Frontal cortex (tissue), 4 donors: ENCODE data around the gene LGI2. TPM values are rescaled to one million over a fixed set of nuclear protein-coding genes. Genes with fewer than 3 reads are reported as not detected.

Source experiments
- DNase-seq, 2 donors: peaks; one replicate each; pipeline ENCODE4 v3.0.0; 2012; ENCODE audit warnings: low spot score in 2 of 2
- FAIRE-seq: peaks from 2 replicates; lab custom pipeline; 2012; peaks lifted over from hg19 to GRCh38; lab: Jason Lieb, UNC
- total RNA-seq: library from RNA; depleted of rRNA; stranded (reverse); fragments of >200 nt; gene quantifications from one replicate; pipeline ENCODE4 v1.2.3, GENCODE V29; 2014
- donor health status: control.
- donor health status: control.
- donor health status: control.

The LGI2 gene
- total RNA-seq, 1 donor from 2014 or later: 2.0 TPM

DNA sequence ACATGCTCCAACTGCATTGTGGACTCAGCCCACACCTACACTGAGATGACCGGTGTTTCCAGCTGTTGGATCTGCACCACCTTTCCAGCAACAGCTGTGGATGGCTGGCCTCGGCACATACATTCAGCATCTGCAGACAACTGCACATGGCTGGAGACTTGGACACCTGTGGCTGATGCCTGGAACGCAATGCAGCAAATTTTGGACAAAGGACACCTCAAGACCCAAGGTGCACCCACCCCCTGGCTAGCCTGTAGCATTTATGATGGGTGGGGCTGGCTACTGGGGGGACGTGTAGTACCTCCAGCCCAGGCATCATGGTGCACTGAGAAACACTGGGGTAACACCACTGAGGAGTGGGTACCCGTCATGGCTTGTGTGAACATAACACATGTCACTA is 60.6 kb downstream of the LGI2 start:
- DNase-seq (no peak), FAIRE-seq (no peak)

DNA sequence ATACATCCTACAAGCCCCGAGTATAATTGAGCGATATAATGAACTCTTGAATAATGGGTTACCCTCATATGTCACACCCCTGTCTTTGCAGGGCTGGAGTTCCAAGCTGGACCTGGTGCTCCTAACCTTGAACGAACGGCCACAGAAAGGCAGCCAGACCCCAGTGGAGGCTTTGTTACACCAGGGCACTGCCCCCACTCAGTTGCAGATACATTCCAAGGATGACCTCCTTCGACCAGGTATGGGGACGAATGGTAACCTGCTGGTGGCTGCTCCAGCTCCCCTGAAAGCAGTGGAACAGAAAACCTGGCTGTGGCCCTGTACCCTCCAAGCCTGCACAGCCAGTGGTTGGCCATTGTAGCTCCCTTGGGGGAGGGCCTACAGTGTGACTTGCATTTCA is 61.3 kb downstream of the LGI2 start:
- FAIRE-seq (no peak), DNase-seq (no peak)

DNA sequence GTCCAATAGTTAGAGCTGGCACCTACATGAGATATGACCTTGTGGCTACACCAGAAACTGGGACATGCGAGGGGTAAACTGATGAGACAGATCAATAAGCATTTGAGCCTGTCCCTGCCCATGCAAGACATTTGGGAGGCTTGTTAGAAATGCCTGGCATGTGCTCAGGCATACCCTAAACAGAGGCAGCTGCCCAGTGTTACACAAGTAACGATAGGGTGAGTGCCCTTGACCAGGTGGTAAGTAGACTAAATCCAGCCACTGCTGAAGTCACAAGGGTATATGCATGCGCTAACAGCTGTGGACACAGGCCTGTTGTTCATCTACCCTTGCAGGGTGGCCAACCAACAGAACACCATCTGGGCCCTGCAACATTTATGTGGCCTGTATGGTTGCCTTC is 61.8 kb downstream of the LGI2 start:
- DNase-seq (no peak), FAIRE-seq (no peak)

DNA sequence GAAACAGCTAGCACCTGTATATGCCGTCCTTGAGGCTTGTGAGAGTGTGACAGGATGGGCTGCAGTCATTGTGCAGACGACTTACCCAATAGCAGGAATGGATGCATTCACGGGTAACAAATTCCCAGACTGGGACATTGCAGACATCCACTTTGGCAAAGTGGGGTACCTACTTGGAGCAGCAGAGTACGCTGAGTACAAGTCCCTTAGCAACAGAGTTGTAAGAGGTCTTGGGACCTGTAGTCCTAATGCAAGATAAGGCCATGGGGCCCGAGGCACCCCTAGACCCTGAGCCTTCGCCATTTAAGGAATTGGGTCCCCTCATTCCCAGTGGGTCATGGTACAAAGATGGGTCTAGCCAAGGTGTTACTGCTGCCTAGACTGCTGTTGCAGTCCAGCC is 62.5 kb downstream of the LGI2 start:
- FAIRE-seq (no peak), DNase-seq (no peak)

DNA sequence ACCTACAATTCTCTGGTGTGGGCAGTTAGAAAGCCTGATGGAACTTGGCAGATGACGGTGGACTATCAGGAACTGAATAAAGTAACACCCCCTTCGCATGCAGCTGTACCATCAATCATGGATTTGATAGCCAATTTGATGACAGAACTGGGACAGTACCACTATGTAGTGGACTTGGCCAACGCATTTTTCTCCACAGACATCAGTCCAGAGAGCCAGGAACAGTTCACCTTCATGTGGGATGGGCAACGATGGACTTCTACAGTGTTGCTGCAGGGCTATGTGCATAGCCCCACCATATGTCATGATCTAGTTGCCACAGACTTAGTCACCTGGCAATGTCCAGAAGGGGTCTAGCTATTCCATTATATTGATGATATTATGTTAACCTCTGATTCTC is 63.4 kb downstream of the LGI2 start:
- no peak for FAIRE-seq

DNA sequence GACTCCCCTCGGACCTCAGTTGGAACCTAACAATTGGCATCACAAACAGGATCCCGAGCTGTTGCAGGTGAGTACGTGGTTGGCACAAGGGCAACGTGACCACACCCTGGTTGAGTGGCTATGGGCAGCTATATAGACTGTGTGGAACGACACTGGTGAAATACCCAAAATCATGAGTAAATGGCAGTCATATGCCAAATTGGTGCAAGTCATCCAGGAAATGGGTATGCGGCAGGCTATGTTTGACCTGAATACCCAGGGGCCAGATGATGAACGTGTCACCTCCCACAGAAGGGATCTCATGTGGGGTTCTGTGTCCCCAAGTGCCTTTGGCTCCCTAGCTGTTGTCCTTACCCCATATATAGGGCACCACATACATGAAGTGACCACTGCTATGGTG is 64.7 kb downstream of the LGI2 start:
- DNase-seq (no peak), FAIRE-seq (no peak)

More for the DNA sequence above, 63.4 kb downstream of the LGI2 start:
- DNase-seq: no peak

DNA sequence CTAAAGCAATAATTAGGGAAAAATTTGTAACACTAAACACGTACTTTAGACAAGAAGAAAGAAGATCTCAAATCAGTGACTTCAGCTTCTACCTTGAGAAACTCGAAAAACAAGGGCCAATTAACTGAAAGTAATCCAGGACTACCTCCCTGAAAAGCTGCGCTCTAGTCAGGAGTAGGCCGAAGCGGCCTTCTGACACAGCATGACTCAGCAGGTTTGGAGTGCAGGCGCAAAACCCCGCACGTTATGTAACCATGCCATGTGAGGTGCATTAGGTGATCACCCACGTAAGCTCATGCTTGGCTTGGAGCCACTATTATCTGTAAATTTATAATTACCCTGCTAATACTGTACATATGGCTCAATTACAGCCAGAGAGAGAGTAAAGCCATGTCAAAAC is 65.1 kb downstream of the LGI2 start:
- FAIRE-seq: no peak
- DNase-seq: no peak

DNA sequence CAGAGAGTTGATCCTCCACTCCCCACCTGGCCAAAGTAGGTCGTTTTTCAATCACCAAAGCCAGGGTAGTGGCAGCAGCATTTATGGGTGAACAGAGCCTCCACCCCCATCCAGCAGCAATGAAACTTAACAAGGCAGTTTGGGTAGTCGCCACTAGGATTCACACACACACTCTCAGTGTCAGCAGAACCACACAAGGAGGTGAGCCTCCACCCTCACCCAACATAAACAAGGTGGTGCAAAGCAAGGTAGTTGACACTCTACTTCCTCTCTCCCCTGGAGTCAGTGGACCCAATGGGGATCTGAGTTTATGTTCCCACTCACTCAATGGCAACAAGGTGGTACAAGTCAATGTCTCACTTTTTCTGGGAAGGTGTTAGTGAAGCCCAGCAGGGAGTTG is 67.5 kb downstream of the LGI2 start:
- no peak for FAIRE-seq
- DNase-seq: no peak

DNA sequence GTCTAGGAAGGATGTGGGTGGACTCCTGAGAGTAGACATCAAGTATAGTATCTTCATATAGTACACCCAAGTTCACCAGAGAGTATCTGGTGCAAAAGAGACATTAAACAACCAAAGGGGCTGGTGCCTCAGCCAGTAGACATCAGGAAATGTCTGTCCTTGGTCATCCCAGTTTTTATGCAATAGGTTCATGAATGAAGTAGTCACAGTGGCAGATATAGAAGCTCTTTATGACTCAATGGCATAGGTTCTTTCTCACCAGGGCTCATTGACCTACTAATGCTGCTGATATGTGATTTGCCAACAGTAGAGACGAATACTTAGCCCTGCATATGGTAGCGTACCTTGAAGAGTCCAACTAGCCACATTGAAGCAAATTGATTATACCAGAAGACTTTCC is 72.9 kb downstream of the LGI2 start:
- DNase-seq: no peak
- FAIRE-seq: no peak

DNA sequence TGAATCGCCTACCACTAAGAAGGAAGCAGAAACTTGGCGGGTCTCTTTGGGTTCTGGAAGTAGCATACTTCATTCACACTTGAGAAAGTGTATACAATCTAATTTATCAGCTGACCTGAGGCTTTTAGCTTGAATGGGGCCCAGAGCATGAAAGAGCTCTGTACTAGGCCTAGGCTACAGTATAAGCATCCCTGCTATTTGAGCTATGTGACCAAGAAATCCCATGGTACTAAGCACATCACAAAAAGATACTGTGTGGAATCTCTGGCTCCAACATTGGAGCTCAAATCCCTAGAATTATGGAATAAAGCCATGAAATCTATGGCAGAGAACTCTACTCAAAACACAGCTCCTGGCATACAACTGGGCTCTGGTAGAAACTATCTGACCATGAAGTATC is 74.0 kb downstream of the LGI2 start:
- DNase-seq (no peak), FAIRE-seq (no peak)

DNA sequence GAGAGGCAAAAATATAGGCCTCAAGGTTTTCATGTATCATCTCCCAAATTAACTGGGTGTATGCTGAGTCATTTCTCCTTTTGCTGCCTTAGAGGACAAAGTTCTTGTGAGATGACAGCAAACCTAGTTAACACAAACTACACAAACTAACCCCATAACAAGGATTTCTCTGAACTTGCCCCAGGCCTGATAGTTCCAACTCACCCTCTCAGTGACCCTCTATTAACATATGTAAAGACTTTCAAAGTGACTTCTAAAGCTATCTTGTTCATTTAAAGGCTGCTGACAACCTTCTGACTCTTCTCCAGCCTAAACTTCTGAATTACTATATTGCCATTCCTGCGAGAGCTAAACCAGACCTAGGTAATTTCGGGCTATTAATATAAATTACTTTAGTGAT is 74.7 kb downstream of the LGI2 start:
- DNase-seq (no peak), FAIRE-seq (no peak)

DNA sequence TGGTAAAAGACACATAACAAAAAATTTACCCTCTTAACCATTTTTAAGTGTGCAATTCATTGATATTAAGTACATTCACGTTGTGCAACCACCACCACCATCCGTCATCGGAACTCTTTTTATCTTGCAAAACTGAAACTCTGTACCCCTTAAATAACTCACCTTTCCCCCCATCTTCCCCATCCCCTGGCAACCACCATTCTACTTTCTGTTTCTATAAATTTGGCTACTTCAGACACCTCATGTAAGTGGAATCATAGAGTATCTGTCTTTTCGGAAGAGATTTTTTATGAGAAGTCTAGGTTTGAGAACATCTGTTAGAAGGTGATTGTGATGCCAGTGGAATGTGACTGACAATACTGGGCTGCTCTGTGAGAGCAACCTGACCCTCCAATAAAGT is 78.1 kb downstream of the LGI2 start:
- FAIRE-seq (no peak), DNase-seq (no peak)

DNA sequence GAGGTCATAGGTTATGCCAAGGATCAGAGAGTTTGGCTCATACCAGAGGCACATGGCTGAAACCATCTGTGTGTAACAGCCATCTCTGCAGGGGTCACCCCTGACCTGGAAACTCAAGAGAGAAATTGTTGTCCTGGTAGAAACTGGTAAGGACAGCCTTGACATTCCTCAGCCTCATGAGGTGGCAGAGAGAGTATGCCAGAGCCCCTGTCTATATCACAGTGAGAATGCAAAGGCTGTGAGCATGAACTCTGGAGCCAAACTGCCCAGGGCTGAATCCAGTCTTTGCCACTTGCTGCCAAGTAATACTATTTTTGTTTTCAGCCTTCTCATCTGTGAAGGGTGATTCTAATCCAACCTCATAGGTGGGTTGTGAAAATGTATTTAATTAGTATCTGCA is 80.8 kb downstream of the LGI2 start:
- no peak for FAIRE-seq
- no peak for DNase-seq

Other genes with a start within 250 kb of the LGI2 start
- not detected for gene SOD3, start 235.4 kb downstream of the LGI2 start, total RNA-seq
- gene CCDC149, start 117.9 kb downstream of the LGI2 start, total RNA-seq: 16.3 TPM
- gene SEPSECS, start 129.5 kb upstream of the LGI2 start, total RNA-seq: 13.0 TPM
- 6.5 TPM for gene PI4K2B, start 203.1 kb upstream of the LGI2 start, total RNA-seq